K562 (cell line): ENCODE results near the gene FAM83E. TPM values are rescaled to one million over a fixed set of nuclear protein-coding genes. Genes with fewer than 3 reads are reported as not detected.

Experiments used
- FOXK2 ChIP-seq, 2 experiments: fragments of 450-650 bp; IDR thresholded peaks in 1 of 2; conservative IDR thresholded peaks in 1 of 2; 2 replicates each; pipeline ENCODE4 v1.6.1; 2016; ENCODE audit warnings: low read depth in 2 of 2, mild to moderate bottlenecking in 1 of 2
- HDAC2 ChIP-seq: fragments of 450-650 bp; IDR thresholded peaks from 2 replicates; pipeline ENCODE4 v1.6.1; 2016; ENCODE audit warnings: mild to moderate bottlenecking
- NFATC3 ChIP-seq: fragments of 450-650 bp; IDR thresholded peaks from 2 replicates; pipeline ENCODE4 v1.6.1; 2017; ENCODE audit warnings: mild to moderate bottlenecking
- POLR2B ChIP-seq: fragments of 450-650 bp; IDR thresholded peaks from 2 replicates; pipeline ENCODE4 v1.6.1; 2018; ENCODE audit warnings: low read depth; ENCODE audit not compliant: partially characterized antibody
- SAFB2 ChIP-seq: fragments of 200-400 bp; formaldehyde crosslinking; IDR thresholded peaks from 2 replicates; pipeline ENCODE4 v1.6.1; 2018; ENCODE audit warnings: borderline replicate concordance, low read length, low read depth, moderate library complexity; ENCODE audit not compliant: severe bottlenecking
- SIN3A ChIP-seq, 2 experiments: fragments of 150-350 bp in 1 of 2; IDR thresholded peaks; 2 replicates each; pipeline ENCODE4 v1.6.1; 2011 to 2016; ENCODE audit warnings: borderline replicate concordance in 2 of 2, low read depth in 2 of 2, low read length in 2 of 2, mild to moderate bottlenecking in 2 of 2, moderate library complexity in 2 of 2; ENCODE audit not compliant: control insufficient read depth in 1 of 2
- SIRT6 ChIP-seq: IDR thresholded peaks from one replicate; pipeline ENCODE4 v1.6.1; 2012; ENCODE audit warnings: low read depth, mild to moderate bottlenecking, control low read depth, inconsistent platforms, low read length, moderate library complexity
- SMC3 ChIP-seq: conservative IDR thresholded peaks from 2 replicates; pipeline ENCODE4 v1.6.1; 2011; ENCODE audit warnings: low read depth, low read length, improper control_type of control experiment; ENCODE audit not compliant: insufficient read depth
- ZKSCAN1 ChIP-seq: fragments of 150-350 bp; IDR thresholded peaks from 2 replicates; pipeline ENCODE4 v1.6.1; 2016; ENCODE audit warnings: low read depth, low read length
- ZNF79 ChIP-seq: fragments of 250-450 bp; sonication (Bioruptor Pico); IDR thresholded peaks from 2 replicates; pipeline ENCODE4 v1.4.0; 2020; ENCODE audit warnings: low read depth, mild to moderate bottlenecking, moderate library complexity
- polyA plus RNA-seq, 8 experiments: library from polyadenylated mRNA; depleted of rRNA in 4 of 8; stranded (reverse) in 5 of 8; unstranded in 3 of 8; fragments of >200 nt; fragmentation: Nextera tagmentation in 2 of 8; fragmentation: Illumina TruSeq in 1 of 8; extraction: Ambion mirVana in 2 of 8; extraction: Trizol in 1 of 8; gene quantifications; 2 replicates each; pipeline versions ENCODE4 v1.2.1 to v1.2.3, GENCODE V29; 2011 to 2014; ENCODE audit warnings: inconsistent platforms in 1 of 8, missing spikeins in 1 of 8
- total RNA-seq, 7 experiments: library from RNA; depleted of rRNA in 6 of 7; stranded (reverse); fragments of >200 nt in 6 of 7; fragmentation: Illumina TruSeq in 2 of 7; extraction: Trizol in 2 of 7; gene quantifications; 2 replicates each; pipeline versions ENCODE4 v1.2.1 to v1.2.3, GENCODE V29; 2011 to 2021; ENCODE audit warnings: low replicate concordance in 1 of 7
- TF ChIP-seq, protein P1 (sequence below): fragments of 250-450 bp; sonication (Bioruptor Pico); IDR thresholded peaks from 2 replicates; pipeline ENCODE4 v1.8.0; 2021; ENCODE audit warnings: moderate library complexity, mild to moderate bottlenecking, inconsistent platforms
- TF ChIP-seq, protein P2 (sequence below): fragments of 250-450 bp; sonication (Bioruptor Pico); IDR thresholded peaks from 2 replicates; pipeline ENCODE4 v1.9.0; 2021; ENCODE audit warnings: mild to moderate bottlenecking
- TF ChIP-seq, protein P3 (sequence below): fragments of 200-600 bp; sonication (generic); IDR thresholded peaks from one replicate; pipeline ENCODE4 v1.6.1; 2012; ENCODE audit warnings: mild to moderate bottlenecking, low read depth, low read length, inconsistent platforms

The FAM83E gene
- total and polyA plus RNA-seq, 9 of the 15 experiments (the other 6 are each of a cell fraction or from before 2014, with no cell fraction given): 0.15 to 0.87 (median 0.29) TPM; not detected in 4

DNA sequence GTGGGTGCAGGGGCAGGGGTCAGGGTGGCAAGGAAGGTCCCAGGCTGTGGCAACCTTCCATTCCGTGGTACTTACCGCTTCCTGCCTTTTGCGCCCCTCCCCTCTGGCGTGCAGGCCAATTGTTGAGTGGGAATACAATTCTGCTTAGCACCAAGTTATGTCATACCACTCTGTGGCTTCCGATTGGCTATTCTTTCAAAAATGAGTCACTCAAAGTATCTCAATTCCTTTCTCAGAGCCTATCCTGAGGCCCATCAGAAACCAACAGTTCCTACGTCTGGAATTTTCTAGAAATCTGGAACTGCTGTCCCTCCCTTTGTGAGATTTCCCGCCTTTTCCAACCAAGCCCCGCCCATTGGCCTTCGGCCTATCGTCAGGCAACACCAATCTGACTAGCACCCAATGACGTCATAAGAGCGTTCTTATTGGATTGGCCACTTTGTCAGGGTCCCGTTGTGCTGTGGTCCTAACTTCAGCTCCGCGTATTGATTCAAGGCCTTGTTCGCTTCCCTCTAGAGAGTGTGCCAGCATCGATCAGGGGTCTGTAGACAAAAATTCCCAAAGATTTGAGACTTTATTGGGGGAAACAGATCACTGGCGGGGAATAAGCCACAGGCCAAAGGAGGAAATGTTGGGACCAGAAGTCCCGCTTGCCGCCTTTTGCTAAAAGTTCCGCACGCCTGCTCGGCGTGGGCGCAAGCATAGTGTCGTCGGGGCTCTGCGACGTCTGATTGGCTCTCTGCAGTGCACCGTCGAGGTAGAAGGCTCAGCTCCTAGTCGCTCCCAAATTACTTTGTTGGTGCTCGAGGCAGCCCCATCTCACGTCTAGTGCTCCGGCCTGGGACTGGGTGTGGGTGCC lies 46.2 kb upstream of the FAM83E start (continued):
- TF ChIP-seq SIRT6 (no peak), HDAC2 (no peak), SIN3A (IDR thresholded peaks at IDR 0.05; ENCODE audit: borderline replicate concordance in 2 of 2, control insufficient read depth in 1 of 2, low read depth in 2 of 2, low read length in 2 of 2) (no peak), ZKSCAN1 (no peak), SMC3 (no peak), FOXK2 (conservative IDR thresholded peaks at IDR 0.05 in 1 of 2, IDR thresholded peaks at IDR 0.05 in 1 of 2; ENCODE audit: low read depth in 2 of 2) (no peak), ZNF79 (CRISPR knock-in tag) (no peak), POLR2B (no peak), SAFB2 (no peak), NFATC3 (no peak)
- TF ChIP-seq, protein P1, sequence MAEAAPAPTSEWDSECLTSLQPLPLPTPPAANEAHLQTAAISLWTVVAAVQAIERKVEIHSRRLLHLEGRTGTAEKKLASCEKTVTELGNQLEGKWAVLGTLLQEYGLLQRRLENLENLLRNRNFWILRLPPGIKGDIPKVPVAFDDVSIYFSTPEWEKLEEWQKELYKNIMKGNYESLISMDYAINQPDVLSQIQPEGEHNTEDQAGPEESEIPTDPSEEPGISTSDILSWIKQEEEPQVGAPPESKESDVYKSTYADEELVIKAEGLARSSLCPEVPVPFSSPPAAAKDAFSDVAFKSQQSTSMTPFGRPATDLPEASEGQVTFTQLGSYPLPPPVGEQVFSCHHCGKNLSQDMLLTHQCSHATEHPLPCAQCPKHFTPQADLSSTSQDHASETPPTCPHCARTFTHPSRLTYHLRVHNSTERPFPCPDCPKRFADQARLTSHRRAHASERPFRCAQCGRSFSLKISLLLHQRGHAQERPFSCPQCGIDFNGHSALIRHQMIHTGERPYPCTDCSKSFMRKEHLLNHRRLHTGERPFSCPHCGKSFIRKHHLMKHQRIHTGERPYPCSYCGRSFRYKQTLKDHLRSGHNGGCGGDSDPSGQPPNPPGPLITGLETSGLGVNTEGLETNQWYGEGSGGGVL (CRISPR knock-in tag): no peak
- TF ChIP-seq, protein P2, sequence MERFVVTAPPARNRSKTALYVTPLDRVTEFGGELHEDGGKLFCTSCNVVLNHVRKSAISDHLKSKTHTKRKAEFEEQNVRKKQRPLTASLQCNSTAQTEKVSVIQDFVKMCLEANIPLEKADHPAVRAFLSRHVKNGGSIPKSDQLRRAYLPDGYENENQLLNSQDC: no peak
- TF ChIP-seq, protein P3, sequence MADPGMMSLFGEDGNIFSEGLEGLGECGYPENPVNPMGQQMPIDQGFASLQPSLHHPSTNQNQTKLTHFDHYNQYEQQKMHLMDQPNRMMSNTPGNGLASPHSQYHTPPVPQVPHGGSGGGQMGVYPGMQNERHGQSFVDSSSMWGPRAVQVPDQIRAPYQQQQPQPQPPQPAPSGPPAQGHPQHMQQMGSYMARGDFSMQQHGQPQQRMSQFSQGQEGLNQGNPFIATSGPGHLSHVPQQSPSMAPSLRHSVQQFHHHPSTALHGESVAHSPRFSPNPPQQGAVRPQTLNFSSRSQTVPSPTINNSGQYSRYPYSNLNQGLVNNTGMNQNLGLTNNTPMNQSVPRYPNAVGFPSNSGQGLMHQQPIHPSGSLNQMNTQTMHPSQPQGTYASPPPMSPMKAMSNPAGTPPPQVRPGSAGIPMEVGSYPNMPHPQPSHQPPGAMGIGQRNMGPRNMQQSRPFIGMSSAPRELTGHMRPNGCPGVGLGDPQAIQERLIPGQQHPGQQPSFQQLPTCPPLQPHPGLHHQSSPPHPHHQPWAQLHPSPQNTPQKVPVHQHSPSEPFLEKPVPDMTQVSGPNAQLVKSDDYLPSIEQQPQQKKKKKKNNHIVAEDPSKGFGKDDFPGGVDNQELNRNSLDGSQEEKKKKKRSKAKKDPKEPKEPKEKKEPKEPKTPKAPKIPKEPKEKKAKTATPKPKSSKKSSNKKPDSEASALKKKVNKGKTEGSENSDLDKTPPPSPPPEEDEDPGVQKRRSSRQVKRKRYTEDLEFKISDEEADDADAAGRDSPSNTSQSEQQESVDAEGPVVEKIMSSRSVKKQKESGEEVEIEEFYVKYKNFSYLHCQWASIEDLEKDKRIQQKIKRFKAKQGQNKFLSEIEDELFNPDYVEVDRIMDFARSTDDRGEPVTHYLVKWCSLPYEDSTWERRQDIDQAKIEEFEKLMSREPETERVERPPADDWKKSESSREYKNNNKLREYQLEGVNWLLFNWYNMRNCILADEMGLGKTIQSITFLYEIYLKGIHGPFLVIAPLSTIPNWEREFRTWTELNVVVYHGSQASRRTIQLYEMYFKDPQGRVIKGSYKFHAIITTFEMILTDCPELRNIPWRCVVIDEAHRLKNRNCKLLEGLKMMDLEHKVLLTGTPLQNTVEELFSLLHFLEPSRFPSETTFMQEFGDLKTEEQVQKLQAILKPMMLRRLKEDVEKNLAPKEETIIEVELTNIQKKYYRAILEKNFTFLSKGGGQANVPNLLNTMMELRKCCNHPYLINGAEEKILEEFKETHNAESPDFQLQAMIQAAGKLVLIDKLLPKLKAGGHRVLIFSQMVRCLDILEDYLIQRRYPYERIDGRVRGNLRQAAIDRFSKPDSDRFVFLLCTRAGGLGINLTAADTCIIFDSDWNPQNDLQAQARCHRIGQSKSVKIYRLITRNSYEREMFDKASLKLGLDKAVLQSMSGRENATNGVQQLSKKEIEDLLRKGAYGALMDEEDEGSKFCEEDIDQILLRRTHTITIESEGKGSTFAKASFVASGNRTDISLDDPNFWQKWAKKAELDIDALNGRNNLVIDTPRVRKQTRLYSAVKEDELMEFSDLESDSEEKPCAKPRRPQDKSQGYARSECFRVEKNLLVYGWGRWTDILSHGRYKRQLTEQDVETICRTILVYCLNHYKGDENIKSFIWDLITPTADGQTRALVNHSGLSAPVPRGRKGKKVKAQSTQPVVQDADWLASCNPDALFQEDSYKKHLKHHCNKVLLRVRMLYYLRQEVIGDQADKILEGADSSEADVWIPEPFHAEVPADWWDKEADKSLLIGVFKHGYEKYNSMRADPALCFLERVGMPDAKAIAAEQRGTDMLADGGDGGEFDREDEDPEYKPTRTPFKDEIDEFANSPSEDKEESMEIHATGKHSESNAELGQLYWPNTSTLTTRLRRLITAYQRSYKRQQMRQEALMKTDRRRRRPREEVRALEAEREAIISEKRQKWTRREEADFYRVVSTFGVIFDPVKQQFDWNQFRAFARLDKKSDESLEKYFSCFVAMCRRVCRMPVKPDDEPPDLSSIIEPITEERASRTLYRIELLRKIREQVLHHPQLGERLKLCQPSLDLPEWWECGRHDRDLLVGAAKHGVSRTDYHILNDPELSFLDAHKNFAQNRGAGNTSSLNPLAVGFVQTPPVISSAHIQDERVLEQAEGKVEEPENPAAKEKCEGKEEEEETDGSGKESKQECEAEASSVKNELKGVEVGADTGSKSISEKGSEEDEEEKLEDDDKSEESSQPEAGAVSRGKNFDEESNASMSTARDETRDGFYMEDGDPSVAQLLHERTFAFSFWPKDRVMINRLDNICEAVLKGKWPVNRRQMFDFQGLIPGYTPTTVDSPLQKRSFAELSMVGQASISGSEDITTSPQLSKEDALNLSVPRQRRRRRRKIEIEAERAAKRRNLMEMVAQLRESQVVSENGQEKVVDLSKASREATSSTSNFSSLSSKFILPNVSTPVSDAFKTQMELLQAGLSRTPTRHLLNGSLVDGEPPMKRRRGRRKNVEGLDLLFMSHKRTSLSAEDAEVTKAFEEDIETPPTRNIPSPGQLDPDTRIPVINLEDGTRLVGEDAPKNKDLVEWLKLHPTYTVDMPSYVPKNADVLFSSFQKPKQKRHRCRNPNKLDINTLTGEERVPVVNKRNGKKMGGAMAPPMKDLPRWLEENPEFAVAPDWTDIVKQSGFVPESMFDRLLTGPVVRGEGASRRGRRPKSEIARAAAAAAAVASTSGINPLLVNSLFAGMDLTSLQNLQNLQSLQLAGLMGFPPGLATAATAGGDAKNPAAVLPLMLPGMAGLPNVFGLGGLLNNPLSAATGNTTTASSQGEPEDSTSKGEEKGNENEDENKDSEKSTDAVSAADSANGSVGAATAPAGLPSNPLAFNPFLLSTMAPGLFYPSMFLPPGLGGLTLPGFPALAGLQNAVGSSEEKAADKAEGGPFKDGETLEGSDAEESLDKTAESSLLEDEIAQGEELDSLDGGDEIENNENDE: no peak
